PC-9 (cell line): Measurements from ENCODE around the gene MCC.

ENCODE experiments used
- CTCF ChIP-seq: fragments of 200-600 bp; sonication (generic); conservative IDR thresholded peaks from 2 replicates; pipeline ENCODE4 v1.6.1; 2017; ENCODE audit warnings: mixed run types, antibody characterized with exemption, mild to moderate bottlenecking, moderate library complexity
- EZH2 ChIP-seq: fragments of 200-600 bp; sonication (generic); IDR thresholded peaks from 2 replicates; pipeline ENCODE4 v1.8.0; 2017; ENCODE audit warnings: antibody characterized with exemption, low read depth

GRCh38 chr5:113271015-113271414, 217.2 kb downstream of the MCC start:
- TF ChIP-seq CTCF (no peak), EZH2 (no peak)
